ENCODE data around the gene NLRP8.
A peak's percentile ranks its signal among the peaks of the same experiment; 100 is the strongest.
"Not testable (repeated sequence)": the region's sequence is repeated elsewhere in the genome, so short reads cannot be mapped to it uniquely, and the experiment has no call there.

Gene NLRP8

DNA sequence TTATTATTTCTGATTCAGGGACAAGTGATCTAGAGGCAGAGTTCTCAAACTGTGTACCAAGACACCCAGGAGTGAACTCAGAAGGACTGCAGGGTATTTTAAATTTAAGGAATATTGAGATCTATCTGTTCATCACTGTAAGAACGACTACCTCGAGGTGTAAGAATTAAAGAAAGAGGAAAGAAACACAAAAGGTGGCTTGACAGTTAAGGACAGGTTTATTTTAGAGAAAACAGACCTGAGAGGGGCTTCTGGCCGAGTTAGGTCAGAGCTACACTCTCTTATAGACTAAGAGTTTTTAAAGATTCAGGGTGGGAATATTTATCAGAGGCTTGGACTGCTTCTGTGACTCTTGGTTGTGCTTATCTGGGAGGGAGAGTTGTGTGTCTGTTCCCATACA, 26.4 kb downstream of the NLRP8 start:
- DNase-seq (ENCODE audit: low spot score), result no peak

DNA sequence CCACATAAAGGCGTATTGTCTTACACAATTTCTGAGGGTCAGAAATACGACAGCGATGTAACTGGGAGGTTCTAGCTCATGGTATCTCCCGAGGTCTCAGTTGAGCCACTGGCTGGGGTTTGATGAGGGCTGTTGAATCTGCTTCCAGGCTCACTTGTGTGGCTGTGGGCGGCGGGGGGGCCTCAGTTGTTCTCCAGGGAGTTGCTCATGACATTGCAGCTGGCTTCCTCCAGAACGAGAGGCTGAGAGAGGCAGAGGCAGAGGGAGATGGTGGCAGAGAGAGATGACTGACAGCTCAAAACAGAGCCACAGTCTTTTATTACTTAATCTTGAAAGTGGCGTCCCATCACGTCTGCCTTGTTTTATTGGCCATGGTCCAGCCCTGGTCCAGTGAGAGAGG, 32.8 kb downstream of the NLRP8 start:
- DNase-seq (ENCODE audit: low spot score), result no peak

DNA sequence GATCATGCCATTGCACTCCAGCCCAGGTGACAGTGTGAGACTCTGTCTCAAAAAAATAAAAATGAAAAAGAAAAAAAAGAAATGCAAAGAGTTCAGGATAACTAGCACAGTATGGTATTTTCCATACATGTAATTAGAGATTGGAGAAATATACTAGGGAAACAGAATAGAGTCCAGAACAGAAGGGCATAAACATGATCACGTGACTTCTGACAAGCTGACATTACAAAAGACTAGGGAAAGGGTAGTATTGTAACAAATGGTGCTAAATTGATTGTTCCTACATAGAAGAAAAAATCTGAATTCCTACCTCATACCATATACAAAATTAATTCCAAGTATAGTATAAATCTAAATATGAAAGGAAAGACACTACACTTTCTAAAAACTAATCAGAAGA, 37.6 kb downstream of the NLRP8 start:
- no peak for DNase-seq (ENCODE audit: low spot score)

DNA sequence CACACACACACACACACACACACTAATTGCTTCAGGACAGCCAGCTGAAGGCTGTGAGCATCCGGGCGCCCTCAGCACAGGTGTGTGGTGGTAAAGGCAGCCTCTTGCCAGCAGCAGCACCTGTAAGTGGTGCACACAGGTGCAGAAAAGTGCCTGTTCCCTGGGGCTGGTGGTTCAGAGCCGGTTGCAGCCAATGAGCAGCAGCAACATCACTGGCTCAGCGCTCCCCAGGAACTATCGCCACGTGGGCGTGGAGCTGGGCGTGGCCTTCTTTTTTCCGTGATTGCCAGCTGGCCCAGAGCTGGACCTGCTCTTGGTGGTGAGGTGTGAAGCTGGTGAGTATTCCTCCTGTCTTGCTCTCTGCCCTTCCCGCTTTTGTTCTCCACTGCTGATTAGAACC, 38.9 kb downstream of the NLRP8 start, which contains the start of gene NLRP5:
Gene NLRP5, plus strand, starts transcription at position 289 of the 400 bp plus-strand sequence.
- DNase-seq (ENCODE audit: low spot score), result no peak

DNA sequence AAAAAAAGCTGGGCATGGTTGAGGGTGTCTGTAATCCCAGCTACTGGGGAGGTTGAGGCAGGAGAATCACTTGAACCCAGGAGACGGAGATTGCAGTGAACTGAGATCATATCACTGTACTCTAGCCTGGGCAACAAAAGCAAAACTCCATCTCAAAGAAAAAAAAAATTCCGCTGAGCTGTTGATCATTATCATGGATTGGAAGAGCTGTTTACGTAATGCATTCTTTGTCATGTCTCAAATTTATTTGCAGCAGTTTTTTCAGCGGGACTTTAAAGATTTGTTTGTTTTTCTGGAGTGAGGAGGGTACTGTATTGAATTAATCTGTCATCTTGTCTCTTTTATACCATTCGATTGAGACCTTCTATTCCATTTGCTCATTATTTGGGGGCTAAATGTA, 43.2 kb downstream of the NLRP8 start:
- DNase-seq (ENCODE audit: low spot score), result no peak

DNA sequence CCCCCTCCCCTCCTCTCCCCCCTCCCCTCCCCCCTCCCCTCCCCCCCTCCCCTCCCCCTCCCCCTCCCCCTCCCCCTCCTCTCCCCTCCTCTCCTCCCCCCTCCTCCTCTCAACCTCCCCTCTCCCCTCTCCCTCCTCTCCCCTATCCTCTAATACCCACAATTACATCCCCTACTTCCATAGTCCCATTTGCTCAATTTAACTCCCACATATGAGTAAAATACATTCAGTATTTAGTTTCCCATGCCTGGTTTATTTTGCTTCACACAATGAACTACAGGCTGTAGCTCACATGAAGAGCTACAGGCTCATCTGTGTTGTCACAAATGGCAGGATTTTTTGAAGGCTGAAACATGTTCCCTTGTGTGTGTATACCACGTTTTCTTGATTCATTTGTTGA, 45.9 kb downstream of the NLRP8 start:
- DNase-seq (ENCODE audit: low spot score), result no peak

DNA sequence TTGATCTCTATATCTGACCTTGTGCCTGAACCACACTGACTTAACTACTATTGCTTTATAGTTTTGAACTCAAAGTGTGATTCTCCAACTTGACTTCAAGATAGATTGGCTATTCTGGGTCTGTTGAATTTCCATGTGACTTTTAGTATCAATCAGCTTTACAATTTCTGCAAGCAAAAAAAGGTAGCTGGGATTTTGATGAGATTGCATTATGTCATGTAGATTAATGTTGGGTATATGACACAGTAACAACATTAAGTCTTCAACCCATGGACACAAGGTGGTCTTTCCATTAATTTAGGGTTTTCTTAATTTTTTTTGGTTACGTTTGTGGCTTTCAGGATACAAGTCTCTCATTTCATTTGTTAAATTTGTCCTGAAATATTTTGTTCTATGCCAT, 67.1 kb downstream of the NLRP8 start:
- DNase-seq (ENCODE audit: low spot score), result no peak

DNA sequence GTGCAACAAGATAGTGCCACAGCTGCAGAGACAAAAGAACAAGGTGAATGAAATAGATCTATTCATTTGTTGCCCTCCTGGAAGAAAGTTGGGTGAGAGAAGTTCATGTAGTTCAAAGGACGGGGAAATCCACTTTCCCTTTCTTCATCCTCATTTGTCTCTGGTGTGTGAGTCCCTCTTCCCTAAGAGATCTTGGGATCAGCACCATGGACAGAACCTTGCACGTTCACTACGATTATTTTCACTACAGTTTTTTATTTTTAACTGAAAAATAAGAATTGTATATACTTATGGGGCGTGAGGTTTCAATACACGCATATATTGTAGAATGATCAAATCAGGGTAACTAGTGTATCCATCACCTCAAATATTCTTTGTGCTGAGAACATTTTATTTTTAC, 68.1 kb downstream of the NLRP8 start:
- DNase-seq (ENCODE audit: low spot score), result peak; percentile 57

DNA sequence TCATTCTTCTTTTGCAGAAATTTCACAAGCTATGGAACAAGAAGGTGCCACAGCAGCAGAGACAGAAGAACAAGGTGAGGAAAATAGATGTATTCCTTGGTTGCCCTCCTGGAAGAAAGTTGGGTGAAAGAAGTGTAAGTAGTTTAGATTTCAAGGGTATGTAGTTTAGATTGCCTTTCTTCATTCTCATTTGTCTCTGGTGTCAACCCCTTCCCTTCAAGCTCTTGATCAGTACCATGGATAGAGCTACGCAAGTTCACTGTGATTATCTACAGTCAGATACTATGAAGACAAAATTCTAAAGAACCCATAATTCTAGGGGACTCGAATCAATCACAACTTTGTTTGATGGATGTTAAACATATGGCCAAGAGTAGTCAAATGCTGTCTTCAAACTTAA, 71.7 kb downstream of the NLRP8 start:
- DNase-seq (ENCODE audit: low spot score), result not testable (repeated sequence)

DNA sequence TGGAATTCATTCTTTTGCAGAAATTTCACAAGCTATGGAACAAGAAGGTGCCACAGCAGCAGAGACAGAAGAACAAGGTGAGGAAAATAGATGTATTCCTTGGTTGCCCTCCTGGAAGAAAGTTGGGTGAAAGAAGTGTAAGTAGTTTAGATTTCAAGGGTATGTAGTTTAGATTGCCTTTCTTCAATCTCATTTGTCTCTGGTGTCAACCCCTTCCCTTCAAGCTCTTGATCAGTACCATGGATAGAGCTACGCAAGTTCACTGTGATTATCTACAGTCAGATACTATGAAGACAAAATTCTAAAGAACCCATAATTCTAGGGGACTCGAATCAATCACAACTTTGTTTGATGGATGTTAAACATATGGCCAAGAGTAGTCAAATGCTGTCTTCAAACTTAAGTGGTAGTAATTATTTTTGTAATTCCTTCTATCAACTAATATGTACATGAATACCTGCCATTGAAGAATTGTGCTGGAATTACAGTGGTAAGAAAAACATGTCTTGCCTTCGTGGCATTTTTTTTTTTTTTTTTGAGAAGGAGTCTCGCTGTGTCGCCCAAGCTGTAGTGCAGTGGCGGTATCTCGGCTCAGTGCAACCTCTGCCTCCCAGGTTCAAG, 72.8 kb downstream of the NLRP8 start:
- DNase-seq (ENCODE audit: low spot score), result not testable (repeated sequence)

DNA sequence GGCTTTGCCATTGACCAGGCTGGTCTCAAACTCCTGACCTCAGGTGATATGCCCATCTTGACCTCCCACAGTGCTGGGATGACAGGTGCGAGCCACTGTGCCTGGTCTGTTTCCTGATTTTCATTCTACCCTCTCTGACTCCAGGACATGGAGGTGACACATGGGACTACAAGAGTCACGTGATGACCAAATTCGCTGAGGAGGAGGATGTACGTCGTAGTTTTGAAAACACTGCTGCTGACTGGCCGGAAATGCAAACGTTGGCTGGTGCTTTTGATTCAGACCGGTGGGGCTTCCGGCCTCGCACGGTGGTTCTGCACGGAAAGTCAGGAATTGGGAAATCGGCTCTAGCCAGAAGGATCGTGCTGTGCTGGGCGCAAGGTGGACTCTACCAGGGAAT, 79.1 kb downstream of the NLRP8 start:
- DNase-seq (ENCODE audit: low spot score), result no peak
